Panc1 (cell line): ENCODE data around the gene CHST11.

Experiments used
- POLR2AphosphoS5 ChIP-seq: IDR thresholded peaks from 2 replicates; pipeline ENCODE4 v1.6.1; 2012; ENCODE audit warnings: mild to moderate bottlenecking, low read depth, low read length, moderate library complexity
- SIN3A ChIP-seq: IDR thresholded peaks from 2 replicates; pipeline ENCODE4 v1.6.1; 2012; ENCODE audit warnings: low read depth, mild to moderate bottlenecking, low read length, moderate library complexity, borderline replicate concordance; ENCODE audit not compliant: insufficient read depth
- TF ChIP-seq, protein P1 (sequence below), 2 experiments: IDR thresholded peaks; 2 replicates each; pipeline ENCODE4 v1.6.1; 2011 to 2012; ENCODE audit warnings: low read depth in 2 of 2, control low read depth in 1 of 2, low read length in 1 of 2, mild to moderate bottlenecking in 1 of 2, moderate library complexity in 1 of 2; ENCODE audit not compliant: insufficient read depth in 1 of 2
- TF ChIP-seq, protein P2 (sequence below): fragments of 450-650 bp; IDR thresholded peaks from 2 replicates; pipeline ENCODE4 v1.5.1; 2017; ENCODE audit warnings: mild to moderate bottlenecking

DNA sequence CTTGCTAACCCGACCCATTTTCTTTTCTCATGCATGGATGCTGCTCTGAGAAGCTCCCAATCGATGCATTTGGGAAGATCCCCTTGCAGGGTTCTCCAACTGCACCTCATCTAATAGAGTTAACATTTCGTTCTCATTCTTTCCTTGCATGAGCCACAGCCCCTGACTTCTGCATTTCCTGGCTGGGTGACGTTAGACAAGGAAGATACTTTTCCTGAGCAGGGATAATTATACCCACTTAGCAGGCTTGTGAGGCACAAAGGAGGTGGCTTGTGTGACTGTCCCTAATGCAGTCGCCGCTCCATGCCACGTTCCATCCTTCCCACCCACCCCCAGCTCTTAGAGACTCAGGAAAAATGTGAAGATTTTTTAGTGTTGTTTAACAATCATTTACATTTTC lies 195.1 kb downstream of the CHST11 start:
- TF ChIP-seq SIN3A (no peak), POLR2AphosphoS5 (no peak)
- TF ChIP-seq, protein P1, sequence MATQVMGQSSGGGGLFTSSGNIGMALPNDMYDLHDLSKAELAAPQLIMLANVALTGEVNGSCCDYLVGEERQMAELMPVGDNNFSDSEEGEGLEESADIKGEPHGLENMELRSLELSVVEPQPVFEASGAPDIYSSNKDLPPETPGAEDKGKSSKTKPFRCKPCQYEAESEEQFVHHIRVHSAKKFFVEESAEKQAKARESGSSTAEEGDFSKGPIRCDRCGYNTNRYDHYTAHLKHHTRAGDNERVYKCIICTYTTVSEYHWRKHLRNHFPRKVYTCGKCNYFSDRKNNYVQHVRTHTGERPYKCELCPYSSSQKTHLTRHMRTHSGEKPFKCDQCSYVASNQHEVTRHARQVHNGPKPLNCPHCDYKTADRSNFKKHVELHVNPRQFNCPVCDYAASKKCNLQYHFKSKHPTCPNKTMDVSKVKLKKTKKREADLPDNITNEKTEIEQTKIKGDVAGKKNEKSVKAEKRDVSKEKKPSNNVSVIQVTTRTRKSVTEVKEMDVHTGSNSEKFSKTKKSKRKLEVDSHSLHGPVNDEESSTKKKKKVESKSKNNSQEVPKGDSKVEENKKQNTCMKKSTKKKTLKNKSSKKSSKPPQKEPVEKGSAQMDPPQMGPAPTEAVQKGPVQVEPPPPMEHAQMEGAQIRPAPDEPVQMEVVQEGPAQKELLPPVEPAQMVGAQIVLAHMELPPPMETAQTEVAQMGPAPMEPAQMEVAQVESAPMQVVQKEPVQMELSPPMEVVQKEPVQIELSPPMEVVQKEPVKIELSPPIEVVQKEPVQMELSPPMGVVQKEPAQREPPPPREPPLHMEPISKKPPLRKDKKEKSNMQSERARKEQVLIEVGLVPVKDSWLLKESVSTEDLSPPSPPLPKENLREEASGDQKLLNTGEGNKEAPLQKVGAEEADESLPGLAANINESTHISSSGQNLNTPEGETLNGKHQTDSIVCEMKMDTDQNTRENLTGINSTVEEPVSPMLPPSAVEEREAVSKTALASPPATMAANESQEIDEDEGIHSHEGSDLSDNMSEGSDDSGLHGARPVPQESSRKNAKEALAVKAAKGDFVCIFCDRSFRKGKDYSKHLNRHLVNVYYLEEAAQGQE (IDR thresholded peaks at IDR 0.05; ENCODE audit: insufficient read depth in 1 of 2, low read depth in 2 of 2, low read length in 1 of 2) = no peak
- TF ChIP-seq, protein P2, sequence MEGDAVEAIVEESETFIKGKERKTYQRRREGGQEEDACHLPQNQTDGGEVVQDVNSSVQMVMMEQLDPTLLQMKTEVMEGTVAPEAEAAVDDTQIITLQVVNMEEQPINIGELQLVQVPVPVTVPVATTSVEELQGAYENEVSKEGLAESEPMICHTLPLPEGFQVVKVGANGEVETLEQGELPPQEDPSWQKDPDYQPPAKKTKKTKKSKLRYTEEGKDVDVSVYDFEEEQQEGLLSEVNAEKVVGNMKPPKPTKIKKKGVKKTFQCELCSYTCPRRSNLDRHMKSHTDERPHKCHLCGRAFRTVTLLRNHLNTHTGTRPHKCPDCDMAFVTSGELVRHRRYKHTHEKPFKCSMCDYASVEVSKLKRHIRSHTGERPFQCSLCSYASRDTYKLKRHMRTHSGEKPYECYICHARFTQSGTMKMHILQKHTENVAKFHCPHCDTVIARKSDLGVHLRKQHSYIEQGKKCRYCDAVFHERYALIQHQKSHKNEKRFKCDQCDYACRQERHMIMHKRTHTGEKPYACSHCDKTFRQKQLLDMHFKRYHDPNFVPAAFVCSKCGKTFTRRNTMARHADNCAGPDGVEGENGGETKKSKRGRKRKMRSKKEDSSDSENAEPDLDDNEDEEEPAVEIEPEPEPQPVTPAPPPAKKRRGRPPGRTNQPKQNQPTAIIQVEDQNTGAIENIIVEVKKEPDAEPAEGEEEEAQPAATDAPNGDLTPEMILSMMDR = no peak
